Smooth muscle cell (in vitro differentiated cells): ENCODE results near the gene HIGD1C. TPM values are rescaled to one million over a fixed set of nuclear protein-coding genes. Genes with fewer than 3 reads are reported as not detected.

Source experiments
- DNase-seq: peaks from one replicate; lab custom pipeline; 2025; ENCODE audit not compliant: unreplicated experiment; lab: John Stamatoyannopoulos, UW
- H2AFZ ChIP-seq: fragments of 200-600 bp; sonication (generic); 2 replicates; pipeline ENCODE4 v1.6.0; 2016; ENCODE audit warnings: antibody characterized with exemption, low read depth, mild to moderate bottlenecking
- H3F3A ChIP-seq: fragments of 200-600 bp; sonication (generic); 2 replicates; pipeline ENCODE4 v1.6.0; 2017; ENCODE audit warnings: antibody characterized with exemption, low read depth
- H3K27ac ChIP-seq: fragments of 200-600 bp; sonication (generic); 2 replicates; pipeline ENCODE4 v1.5.1; 2016; ENCODE audit warnings: low read depth, mild to moderate bottlenecking
- H3K27me3 ChIP-seq: fragments of 200-600 bp; sonication (generic); 2 replicates; pipeline ENCODE4 v1.6.1; 2016; ENCODE audit warnings: low read depth, mild to moderate bottlenecking
- H3K36me3 ChIP-seq: fragments of 200-600 bp; sonication (generic); 2 replicates; pipeline ENCODE4 v1.5.1; 2016; ENCODE audit warnings: low read depth
- H3K4me1 ChIP-seq: fragments of 200-600 bp; sonication (generic); 2 replicates; pipeline ENCODE4 v1.5.1; 2016; ENCODE audit warnings: low read depth
- H3K4me2 ChIP-seq: fragments of 200-600 bp; sonication (generic); 2 replicates; pipeline ENCODE4 v1.6.0; 2016; ENCODE audit warnings: mild to moderate bottlenecking
- H3K4me3 ChIP-seq: fragments of 200-600 bp; sonication (generic); 2 replicates; pipeline ENCODE4 v1.5.1; 2016; ENCODE audit warnings: mild to moderate bottlenecking
- H3K79me2 ChIP-seq: fragments of 200-600 bp; sonication (generic); 2 replicates; pipeline ENCODE4 v1.6.0; 2016; ENCODE audit warnings: low read depth, mild to moderate bottlenecking
- H3K9ac ChIP-seq: fragments of 200-600 bp; sonication (generic); 2 replicates; pipeline ENCODE4 v1.6.0; 2016; ENCODE audit warnings: low read depth
- H3K9me3 ChIP-seq: fragments of 200-600 bp; sonication (generic); replicated peaks from 2 replicates; pipeline ENCODE4 v1.5.1; 2016; ENCODE audit warnings: low read depth
- H4K20me1 ChIP-seq: fragments of 200-600 bp; sonication (generic); 2 replicates; pipeline ENCODE4 v1.6.0; 2016; ENCODE audit warnings: low read depth
- WGBS: methylation state at CpG from one replicate; pipeline ENCODE4 v1.1.7; 2016; ENCODE audit warnings: low lambda C conversion rate; 5-methylcytosine and 5-hydroxymethylcytosine counted together
- polyA plus RNA-seq: library from polyadenylated mRNA; unstranded; fragments of >200 nt; fragmentation: Nextera tagmentation; extraction: Ambion mirVana; gene quantifications from 2 replicates; pipeline ENCODE4 v1.2.1, GENCODE V29; 2016
- total RNA-seq: library from RNA; depleted of rRNA; stranded (reverse); fragments of >200 nt; gene quantifications from 2 replicates; pipeline ENCODE4 v1.2.3, GENCODE V29; 2014
- TF ChIP-seq, protein P1 (sequence below): fragments of 200-600 bp; sonication (generic); IDR thresholded peaks from 2 replicates; pipeline ENCODE4 v1.5.1; 2017; ENCODE audit warnings: borderline replicate concordance, mild to moderate bottlenecking, antibody characterized with exemption; ENCODE audit not compliant: insufficient read depth, poor library complexity, severe bottlenecking

The HIGD1C gene
- total and polyA plus RNA-seq, 2 experiments from 2014 or later = not detected

DNA sequence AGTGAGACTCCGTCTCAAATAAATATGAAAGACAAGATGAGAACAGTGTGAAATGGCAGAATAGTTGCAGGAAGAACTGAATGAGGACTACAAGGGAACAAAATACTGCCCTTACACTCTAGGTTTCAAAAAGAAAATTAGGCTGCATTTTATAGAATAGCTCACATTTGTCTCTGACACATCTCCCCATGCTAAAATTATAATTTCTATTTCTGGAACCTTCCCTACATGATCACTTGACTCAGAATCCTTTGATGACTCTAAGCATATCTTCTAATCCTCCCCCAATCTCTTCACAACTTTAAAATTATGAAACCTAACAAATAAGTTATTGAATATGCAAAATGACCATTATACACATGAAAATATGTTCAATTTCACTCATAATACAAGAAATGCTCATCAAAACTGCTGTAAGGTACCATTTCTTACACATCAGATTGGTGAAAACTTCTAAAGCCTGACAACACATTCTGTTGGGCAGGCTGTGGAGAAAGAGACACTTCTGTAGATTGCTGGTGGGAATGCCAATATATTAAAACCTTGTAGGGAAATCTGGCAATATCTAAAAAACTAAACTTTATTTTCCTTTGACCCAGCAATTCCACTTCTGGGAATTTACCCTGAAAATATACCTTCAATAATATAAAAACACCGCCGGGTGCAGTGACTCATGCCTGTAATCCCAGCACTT lies 4.3 kb upstream of the HIGD1C start:
- no peak overlapping the region for H3K4me2 ChIP-seq
- H3K4me1 ChIP-seq = no peaks in the 10 kb centered on the region
- no peak overlapping the region for H2AFZ ChIP-seq
- H3K79me2 ChIP-seq = no peaks in the 10 kb centered on the region
- no peak overlapping the region for H3K27ac ChIP-seq
- no peaks in the 10 kb centered on the region for H3F3A ChIP-seq
- DNase-seq = no peak
- no peaks in the 10 kb centered on the region for H4K20me1 ChIP-seq
- H3K9me3 ChIP-seq = no peaks in the 10 kb centered on the region
- TF ChIP-seq, protein P1, sequence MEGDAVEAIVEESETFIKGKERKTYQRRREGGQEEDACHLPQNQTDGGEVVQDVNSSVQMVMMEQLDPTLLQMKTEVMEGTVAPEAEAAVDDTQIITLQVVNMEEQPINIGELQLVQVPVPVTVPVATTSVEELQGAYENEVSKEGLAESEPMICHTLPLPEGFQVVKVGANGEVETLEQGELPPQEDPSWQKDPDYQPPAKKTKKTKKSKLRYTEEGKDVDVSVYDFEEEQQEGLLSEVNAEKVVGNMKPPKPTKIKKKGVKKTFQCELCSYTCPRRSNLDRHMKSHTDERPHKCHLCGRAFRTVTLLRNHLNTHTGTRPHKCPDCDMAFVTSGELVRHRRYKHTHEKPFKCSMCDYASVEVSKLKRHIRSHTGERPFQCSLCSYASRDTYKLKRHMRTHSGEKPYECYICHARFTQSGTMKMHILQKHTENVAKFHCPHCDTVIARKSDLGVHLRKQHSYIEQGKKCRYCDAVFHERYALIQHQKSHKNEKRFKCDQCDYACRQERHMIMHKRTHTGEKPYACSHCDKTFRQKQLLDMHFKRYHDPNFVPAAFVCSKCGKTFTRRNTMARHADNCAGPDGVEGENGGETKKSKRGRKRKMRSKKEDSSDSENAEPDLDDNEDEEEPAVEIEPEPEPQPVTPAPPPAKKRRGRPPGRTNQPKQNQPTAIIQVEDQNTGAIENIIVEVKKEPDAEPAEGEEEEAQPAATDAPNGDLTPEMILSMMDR = no peak
- H3K27me3 ChIP-seq = no peaks in the 10 kb centered on the region
- H3K9ac ChIP-seq = no peak overlapping the region
- 84% methylated on average over 3 of the region's 3 CpGs for WGBS
- no peaks in the 10 kb centered on the region for H3K36me3 ChIP-seq
- H3K4me3 ChIP-seq = no peak overlapping the region

DNA sequence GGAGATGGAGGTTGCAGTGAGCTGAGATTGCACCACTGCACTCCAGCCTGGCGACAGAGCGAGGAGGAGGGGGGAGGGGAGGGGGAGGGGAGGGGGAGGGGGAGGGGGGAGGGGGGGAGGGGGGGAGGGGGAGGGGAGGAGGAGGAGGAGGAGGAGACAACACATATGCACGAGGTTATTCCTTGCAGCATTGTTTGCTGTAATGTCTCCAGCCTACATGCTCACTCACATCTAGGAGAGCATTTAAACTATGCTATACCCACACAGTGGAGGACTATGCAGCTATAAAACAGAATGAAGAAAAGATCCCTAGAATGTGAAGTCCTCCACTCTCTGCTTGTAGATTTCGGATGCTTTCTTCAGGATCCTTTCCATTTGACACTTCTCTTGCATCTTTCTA lies 3.5 kb upstream of the HIGD1C start:
- 100% methylated on average over 1 of the region's 4 CpGs for WGBS

DNA sequence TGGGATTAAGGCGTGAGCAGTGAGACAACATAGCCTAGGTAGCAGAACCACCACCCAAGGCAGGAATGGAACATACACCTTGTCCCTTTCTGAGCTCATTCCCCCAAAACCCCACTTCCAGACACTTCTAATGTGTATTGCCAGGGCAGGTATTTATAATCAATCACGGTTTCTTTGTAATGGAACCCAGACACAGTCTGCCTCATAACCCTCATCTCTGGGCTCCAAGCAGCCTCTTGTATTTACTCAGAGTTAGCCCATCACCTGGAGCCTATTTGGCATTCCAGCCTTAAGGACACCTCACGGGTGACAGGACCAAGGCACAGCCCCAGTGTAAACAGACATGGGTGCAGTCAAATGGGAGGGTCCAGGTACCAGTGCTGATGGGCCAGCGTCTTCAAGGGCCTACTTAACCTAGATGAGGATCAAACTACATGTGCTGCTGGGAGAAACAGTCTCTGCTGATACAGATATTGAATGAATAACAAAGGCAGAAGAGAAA lies 2.5 kb upstream of the HIGD1C start:
- Histone ChIP-seq H3K4me1 (no peaks in the 10 kb centered on the region), H3K27me3 (no peaks in the 10 kb centered on the region), H3K27ac (no peak overlapping the region), H3K79me2 (no peaks in the 10 kb centered on the region), H3K36me3 (no peaks in the 10 kb centered on the region), H3K9ac (no peak overlapping the region), H3K4me3 (no peak overlapping the region), H3K9me3 (no peaks in the 10 kb centered on the region), H3F3A (no peaks in the 10 kb centered on the region), H3K4me2 (no peak overlapping the region), H4K20me1 (no peaks in the 10 kb centered on the region), H2AFZ (no peak overlapping the region)
- TF ChIP-seq, protein P1 = no peak
- no peak for DNase-seq
- 95% methylated on average over 4 of the region's 4 CpGs for WGBS

More for the DNA sequence above, 3.5 kb upstream of the HIGD1C start:
- Histone ChIP-seq H3K36me3 (no peaks in the 10 kb centered on the region), H3K27ac (no peak overlapping the region), H2AFZ (no peak overlapping the region), H3F3A (no peaks in the 10 kb centered on the region), H4K20me1 (no peaks in the 10 kb centered on the region), H3K4me1 (no peaks in the 10 kb centered on the region), H3K4me2 (no peak overlapping the region), H3K9ac (no peak overlapping the region), H3K4me3 (no peak overlapping the region), H3K27me3 (no peaks in the 10 kb centered on the region), H3K79me2 (no peaks in the 10 kb centered on the region), H3K9me3 (no peaks in the 10 kb centered on the region)
- TF ChIP-seq, protein P1 = no peak
- DNase-seq = no peak

DNA sequence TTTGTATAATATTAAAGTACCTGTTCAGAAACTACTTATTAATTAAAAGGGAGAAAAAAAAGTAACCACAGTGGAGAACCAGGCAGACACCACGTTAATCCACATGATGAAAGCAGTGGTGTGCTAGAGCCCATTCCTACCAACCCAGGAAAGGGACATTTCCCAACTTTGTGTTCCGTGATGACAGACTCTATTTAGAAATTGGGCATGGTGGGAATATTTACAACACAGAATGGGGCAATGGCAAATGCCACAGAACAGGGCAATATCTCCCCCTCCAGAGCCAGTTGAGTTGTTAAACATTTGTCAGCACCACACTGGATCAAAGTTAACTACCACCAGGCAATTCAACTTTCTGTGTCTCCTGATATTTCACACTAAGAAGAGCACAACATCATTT lies 1.2 kb upstream of the HIGD1C start:
- no peak overlapping the region for H2AFZ ChIP-seq
- no peaks in the 10 kb centered on the region for H3K79me2 ChIP-seq
- no peak overlapping the region for H3K4me2 ChIP-seq
- no peaks in the 10 kb centered on the region for H4K20me1 ChIP-seq
- no peak overlapping the region for H3K27ac ChIP-seq
- H3K9me3 ChIP-seq = no peaks in the 10 kb centered on the region
- H3K4me1 ChIP-seq = no peaks in the 10 kb centered on the region
- no peaks in the 10 kb centered on the region for H3K36me3 ChIP-seq
- H3K27me3 ChIP-seq = no peaks in the 10 kb centered on the region
- H3K9ac ChIP-seq = no peak overlapping the region
- H3K4me3 ChIP-seq = no peak overlapping the region
- TF ChIP-seq, protein P1 = no peak
- no peak for DNase-seq
- H3F3A ChIP-seq = no peaks in the 10 kb centered on the region
- 87% methylated on average over 2 of the region's 2 CpGs for WGBS
